OCI-M1 (cell line): ENCODE measurements around the gene MPST.
A peak's percentile ranks its signal among the peaks of the same experiment; 100 is the strongest.

Experiments
- DNase-seq: peaks from one replicate; lab custom pipeline; 2025; lab: John Stamatoyannopoulos, UW

MPST gene

GRCh38 chr22:37023743-37024338 lies 4.3 kb downstream of the MPST start:
- DNase-seq: no peak

- no peak for DNase-seq
Observed at GRCh38 chr22:37024339-37025157, 5.0 kb downstream of the MPST start.

DNA sequence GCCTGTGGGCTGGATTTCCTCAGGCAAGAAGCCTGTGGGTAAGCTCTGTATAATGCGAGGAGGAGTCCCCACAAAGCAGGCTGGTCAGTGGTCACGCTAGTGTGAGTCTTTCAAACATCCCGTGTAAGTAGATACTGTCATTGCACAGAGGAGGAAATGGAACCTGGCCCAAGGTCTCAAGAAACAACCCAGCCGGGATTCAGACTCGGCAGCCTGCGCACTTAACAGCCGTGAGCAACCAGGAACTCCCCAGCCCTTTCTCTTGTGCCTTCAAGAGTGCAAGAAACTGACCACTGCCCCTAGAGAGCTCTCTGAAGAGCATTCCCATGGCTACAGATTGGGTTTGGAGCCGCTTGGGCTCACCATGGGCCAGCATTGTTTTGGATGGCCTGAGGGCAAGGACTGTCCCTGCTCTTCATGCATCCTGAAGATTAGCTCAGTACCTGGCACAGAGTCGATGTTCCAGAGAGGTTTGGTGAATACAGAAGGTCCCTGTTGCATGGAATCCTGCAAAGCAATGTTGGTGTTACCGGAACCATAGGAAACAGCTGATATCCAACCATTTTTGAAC lies 6.0 kb downstream of the MPST start:
- no peak for DNase-seq

DNA sequence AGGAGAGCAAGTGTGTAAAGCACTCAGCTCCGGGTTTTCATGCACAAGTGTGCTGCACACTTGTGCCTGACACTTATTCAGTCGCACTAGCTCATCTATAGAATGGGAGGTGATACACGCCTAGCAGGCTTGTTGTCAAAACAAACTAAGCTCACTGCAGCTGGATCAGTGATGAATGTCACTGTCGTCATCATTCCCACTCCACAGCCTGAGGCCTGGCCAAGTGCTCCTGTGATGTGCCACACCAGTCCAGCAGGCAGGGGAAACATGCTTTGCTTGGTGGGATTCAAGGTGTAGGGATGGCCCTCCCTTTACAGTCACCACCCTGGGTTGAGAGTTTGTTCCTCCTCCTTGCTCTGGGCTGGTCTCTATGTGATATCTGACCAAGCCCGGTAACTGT lies 6.8 kb downstream of the MPST start:
- no peak for DNase-seq

DNA sequence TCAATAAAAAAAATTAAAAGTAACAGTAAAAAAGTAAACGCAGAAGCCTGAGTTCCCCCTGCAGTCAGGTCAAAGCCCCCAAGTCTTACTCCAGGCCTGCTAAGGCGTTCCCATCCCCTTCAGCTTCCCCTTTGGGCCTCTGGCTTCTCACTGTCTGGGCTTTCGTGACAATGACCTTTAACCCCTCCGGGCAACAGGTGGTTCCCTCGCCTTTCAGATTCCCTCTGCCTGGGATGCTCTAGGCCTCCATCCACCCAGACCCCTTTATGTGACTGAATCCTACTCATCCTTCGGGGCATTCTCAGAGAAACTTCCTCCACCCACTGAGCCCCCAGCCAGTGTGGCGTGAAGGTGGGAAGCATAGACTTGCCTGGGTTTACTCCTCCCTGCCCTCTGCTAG lies 8.0 kb downstream of the MPST start:
- DNase-seq: no peak

DNA sequence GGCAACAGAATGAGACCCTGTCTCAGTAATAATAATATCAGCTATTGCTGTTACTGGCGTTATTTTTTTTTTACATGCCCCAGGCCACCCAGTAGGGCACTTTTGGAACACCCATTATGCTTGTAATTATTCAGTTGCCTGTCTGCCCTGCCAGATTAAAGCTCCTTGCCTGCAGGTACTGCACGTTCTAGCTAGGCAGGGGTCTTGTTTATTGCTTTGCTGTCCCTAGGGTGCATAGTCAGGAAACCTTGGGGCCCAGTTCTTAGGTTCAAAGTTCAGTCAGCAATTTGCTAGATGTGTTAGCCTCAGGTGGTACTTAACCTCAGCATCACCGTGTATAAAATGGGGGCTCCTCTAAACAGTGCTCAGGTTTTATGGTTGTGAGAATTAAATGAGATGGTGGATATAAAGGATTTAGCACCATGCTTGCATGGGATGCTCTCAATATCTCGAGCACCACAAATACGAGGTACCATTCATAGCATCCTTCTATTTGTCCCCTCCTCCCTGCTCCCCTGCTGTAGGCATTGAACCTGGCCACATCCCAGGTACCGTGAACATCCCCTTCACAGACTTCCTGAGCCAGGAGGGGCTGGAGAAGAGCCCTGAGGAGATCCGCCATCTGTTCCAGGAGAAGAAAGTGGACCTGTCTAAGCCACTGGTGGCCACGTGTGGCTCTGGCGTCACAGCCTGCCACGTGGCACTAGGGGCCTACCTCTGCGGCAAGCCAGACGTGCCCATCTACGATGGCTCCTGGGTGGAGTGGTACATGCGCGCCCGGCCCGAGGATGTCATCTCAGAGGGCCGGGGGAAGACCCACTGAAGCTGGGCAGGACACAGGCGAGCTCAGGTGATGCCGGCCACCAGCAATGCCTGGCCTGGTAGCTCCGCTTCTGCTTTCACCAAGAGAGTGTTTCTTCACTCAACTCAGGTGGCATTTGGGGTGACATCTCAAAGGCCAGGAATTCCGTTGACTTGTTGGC lies 9.4 kb downstream of the MPST start:
- DNase-seq: no peak

- DNase-seq: no peak
Observed at GRCh38 chr22:37030560-37031281, 11.2 kb downstream of the MPST start.

GRCh38 chr22:37032134-37032534 lies 12.6 kb downstream of the MPST start:
- DNase-seq: no peak

- no peak for DNase-seq
Observed at GRCh38 chr22:37032535-37033460, 13.3 kb downstream of the MPST start.

- DNase-seq: no peak
Observed at GRCh38 chr22:37033605-37034430, 14.3 kb downstream of the MPST start.

DNA sequence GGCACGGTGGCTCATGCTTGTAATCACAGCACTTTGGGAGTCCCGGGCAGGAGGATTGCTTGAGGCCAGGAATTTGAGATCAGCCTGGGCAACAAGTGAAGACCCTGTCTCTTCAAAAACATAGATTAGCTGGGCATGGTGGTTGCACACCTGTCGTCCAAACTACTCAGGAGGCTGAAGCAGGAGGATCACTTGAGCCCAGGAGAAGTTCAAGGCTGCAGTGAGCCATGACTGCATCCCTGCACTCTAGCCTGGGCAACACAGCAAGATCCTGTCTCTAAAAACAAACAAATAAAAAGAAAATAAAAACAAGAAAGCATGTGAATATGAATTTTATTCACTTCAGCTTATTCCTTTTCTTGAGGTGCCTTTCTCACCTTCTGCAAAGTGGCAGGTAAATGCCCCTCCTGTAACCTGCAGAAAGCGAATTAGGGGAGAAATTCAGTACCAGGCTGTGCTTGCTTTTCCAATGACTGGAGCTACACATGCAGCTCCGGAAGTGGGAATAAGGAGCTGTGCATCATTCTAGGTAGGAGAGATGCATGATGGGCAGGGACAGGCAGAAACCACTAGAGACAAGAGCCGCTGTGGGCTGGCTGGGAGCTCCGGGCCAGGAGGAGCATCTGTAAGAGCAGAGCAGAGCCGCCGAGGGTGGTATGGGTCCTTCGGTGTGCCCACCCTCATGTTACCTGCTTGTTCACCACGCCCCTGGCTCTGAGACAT lies 17.3 kb downstream of the MPST start:
- DNase-seq: no peak

DNA sequence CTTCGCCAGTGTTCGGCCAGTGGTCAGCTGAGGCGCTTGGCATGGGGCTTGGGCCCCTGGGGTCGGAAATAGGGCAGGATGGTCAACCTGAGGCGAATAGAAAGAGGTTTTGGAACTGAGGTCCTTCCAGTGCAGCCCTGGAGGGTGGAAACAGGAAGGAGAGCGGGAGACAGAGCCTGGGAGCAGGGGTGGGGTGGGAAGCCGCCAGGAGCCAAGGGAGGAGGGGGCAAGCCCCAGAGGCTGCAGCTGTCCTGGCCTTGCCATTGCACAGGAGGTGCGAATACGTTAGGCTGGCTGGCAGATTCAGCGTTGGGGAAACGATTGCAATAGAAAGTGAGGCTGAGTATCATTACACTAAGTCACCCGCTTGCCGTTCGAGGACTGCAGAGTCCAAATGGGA lies 18.1 kb downstream of the MPST start:
- no peak for DNase-seq

DNA sequence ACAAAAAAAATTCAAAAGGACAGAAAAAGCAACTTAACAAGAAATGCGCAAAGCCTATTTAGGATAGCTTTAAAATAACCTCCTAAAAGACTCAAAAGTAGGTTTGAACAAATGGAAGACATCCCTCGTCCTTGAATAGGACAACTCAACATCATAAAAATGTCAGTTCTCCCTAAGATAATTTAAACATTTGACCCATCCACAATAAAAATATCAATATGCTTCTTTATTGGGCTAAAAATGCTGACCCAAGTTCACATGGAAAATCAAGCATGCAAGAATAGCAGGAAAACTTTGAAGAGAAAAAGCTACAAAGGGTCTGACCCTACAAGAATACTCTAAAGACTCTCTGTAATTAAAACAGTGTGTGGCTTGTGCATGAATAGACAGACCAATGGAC lies 19.9 kb downstream of the MPST start:
- no peak for DNase-seq

DNA sequence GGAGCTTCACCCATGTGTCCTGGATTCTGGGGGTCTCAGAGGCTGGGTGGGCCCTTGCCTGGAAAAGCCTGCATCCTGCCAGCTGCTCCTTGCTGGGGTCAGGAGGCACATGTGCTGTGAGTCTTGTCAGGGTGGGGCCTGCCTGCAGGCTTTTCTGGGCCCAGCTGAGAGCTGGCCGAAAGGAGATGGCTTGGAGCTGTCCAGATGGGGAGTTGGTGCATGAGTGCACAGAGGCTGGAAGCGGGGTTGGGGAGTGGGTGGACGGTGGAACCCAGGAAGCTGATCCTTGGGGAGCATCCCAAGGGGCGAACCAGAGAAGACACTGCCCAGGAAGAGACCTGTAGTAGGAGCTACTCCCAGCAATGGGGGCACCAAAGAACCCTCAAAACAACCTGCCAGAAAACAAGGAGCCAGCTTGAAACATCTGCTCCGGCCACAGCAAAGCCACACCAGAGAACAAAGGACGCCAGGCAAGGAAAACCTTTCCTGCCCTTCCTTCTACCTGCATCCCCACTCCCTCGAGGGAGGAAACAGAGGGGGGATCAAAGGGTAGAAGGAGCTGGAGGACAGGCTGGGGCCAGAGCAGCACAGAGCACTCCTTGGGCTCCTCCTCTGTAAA lies 23.8 kb downstream of the MPST start:
- no peak for DNase-seq

GRCh38 chr22:37043828-37044538 lies 24.4 kb downstream of the MPST start:
- DNase-seq: peak; percentile 80

DNA sequence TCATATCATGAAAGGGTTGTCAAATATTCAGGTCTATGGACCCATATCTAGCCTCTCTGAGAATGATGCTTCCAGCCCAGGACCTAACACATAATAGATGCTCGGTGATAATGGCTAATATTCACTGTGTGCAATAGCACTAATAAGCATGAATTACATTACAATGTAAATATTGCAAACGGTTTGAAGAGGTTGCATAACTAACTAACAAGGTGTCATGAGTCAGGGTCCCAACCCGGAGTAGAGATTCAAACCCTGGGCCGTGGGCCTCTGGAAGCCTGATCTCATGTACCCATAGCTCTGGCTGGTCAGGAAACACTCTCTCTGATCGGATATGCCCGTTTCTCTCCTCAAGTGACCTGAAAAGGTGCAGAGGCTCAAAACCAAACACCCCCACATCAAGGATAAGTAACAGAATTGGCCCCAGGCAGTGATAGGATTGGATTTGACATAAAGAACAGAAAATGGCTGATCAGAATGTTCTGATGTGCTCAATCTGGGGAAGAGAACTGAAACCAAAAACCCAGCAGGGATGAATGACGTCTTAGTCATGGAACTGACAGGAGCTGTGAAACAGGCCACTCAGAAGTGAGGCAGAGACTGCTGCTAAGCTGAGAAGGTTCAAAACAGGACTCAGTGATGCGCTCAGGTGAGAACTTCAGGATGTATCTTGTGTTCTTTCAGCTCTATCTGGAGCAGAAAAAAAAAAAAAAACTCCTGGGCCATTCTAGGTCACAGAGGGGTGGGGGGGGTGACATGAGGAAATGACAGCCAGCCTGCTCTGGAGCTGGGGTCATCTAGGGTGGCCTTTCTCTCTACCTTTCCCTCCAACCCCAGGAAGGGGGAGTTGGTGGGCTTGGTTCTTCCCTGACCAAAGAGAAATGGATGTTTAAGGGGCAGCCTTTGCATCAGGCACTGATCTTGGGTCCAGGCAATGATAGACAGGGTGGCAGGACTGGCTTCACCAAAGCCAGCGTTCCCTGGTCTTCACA lies 25.4 kb downstream of the MPST start:
- no peak for DNase-seq

DNA sequence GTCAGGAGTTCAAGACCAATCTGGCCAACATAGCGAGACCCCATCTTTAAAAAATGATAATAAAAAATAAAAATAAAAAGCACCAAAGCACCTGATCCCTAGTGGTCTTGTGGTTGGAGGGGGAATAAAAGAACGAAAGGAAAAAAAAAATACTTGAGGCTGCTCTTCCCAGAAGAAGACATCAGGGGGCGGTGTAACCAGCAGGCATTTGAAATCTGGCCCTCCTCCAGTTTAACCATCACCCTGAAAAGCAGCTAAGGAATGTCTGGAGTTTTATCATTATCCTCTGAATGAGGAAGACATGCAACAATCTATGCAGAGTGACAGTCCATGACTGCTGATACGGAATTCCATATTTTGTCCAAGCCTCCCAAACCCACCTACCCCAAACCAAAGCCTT lies 26.4 kb downstream of the MPST start:
- peak; percentile 21 for DNase-seq
